HG03565 (cell line): ENCODE data around the gene RPS6KC1.
"Not testable (repeated sequence)": the region's sequence is repeated elsewhere in the genome, so short reads cannot be mapped to it uniquely, and the experiment has no call there.

Experiments
- ATAC-seq: cut with Tn5 transposase; IDR thresholded peaks from one replicate; pipeline ENCODE4 v1.9.1; 2021; ENCODE audit warnings: mild to moderate bottlenecking, moderate library complexity; ENCODE audit not compliant: unreplicated experiment

The RPS6KC1 gene

DNA sequence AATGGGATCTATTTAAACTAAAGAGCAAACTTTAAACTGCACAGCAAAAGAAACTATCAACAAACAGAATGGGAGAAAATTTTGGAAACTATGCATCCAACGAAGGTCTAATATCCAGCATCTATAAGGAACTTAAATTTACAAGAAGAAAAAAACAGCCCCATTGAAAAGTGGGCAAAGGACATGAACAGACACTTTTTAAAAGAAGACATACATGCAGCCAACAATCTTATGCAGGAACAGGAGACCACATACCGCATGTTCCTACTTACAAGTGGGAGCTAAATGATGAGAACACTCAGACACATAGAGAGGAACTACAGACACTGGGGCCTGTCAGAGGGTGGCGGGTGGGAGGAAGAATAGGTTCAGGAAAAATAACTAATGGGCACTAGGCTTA, 149.6 kb downstream of the RPS6KC1 start:
- ATAC-seq = no peak

DNA sequence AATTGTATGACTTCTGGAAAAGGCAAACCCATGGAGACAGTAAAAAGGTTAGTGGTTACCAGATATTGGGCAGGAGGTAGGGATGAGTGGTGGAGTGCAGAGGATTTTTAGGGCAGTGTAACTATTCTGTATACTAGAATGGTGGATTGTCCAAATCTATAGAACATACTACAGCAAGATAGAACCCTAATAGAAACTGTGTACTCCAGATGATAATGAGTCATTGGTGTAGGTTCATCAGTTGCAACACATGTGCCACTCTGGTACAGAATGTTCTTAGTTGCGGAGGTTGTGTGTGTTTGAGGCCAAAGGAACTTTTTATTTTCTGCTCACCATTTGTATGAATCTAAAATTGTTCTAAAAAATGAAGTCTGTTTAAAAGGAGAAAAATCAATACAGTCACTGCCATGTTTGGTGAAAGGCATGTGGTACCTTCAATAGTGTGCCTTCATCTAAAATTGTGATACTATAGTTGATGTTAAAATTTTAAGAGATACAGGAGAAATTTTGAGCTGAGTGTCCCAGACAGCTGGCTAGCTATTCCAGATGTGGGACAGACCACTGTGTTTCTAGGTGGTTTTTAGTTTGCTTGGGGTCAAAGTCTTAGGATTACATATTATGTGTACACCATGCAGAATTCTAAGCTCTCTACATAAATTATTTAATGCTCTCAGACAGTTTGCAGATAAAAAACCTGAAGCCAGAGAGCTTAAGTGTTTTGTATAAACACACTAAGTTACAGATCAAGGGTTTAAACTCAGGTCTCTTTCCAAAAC, 150.5 kb downstream of the RPS6KC1 start:
- ATAC-seq = no peak

DNA sequence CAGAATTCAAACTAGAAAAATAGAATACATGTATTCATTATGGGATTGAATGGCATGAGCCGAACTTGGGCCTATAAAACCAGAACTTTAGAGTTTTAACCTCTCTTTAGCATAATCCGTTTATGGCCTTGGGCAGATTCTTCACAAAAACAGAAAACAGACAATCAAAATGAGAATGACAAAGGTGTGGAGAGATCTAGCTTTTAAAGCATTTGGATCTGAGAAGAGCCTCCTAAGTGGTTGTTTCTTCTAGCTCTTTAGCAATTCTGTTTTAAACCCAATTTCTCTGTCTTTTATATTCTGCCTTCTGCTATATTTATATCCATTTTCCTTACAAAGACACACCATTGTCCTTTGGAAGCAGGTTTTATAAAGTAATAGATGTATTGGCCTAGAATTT, 160.2 kb downstream of the RPS6KC1 start:
- ATAC-seq = no peak

DNA sequence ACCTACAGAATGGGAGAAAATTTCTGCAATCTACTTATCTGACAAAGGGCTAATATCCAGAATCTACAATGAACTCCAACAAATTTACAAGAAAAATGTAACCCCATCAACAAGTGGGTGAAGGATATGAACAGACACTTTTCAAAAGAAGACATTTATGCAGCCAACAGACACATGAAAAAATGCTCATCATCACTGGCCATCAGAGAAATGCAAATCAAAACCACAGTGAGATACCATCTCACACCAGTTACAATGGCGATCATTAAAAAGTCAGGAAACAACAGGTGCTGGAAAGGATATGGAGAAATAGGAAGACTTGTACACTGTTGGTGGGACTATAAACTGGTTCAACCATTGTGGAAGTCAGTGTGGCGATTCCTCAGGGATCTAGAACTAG, 168.0 kb downstream of the RPS6KC1 start:
- ATAC-seq = not testable (repeated sequence)

DNA sequence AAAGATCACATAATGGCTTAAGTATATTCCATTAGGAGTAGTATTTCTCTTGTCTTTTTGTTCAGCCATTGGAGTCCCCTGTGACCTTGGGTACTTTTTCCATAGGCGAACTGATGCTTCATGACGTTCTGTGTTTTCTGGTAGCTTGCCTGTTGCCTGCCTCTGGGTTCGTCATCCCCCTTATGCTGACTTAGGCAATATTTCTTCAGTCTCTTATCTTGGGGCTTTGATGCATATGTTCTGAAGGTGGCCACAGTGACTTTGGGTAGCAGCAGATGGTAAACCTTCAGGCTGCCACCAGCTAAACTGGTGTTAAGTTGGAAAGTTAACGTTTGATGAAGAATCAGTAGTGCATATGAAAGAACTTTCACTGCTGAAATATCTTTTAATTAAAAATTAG, 170.2 kb downstream of the RPS6KC1 start:
- no peak for ATAC-seq

DNA sequence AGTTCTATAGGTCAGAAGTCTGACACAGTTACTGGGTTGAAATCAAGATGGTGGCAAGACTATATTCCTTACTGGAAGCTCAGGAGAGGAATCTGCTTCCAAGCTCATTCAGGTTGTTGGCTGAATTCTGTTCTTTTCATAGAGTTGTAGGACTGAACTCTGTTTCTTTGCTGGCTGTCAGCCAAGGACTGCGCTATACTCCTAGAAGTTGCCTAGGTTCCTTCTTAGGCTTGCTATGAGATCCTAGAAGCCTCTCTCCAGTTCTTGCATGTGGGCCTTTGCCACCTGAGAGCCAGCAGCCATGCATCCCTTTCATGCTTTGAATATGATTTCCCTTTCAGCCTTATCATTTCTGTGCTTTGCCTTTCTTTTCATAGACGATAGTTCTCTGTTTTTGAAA, 176.4 kb downstream of the RPS6KC1 start:
- ATAC-seq = no peak

DNA sequence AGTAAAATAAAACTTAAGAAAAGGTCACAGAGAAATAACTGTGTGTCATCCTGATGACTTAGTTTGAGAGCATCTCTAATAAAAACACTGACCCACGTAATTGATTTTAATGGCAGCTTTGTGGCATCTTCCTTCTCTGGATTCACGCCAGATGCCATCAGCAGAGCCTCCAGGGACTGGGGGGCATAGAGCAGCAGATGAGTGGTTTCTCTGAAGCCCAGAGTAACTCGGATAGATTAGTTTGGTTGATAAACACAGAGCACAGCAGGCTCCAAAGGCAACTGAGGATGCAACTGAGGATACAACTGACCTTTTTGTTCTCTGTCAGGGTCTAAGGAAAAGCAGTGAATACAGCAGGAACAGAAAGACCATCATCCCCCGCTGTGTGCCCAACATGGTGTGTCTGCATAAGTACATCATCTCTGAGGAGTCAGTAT, 180.8 kb downstream of the RPS6KC1 start:
- ATAC-seq = no peak

DNA sequence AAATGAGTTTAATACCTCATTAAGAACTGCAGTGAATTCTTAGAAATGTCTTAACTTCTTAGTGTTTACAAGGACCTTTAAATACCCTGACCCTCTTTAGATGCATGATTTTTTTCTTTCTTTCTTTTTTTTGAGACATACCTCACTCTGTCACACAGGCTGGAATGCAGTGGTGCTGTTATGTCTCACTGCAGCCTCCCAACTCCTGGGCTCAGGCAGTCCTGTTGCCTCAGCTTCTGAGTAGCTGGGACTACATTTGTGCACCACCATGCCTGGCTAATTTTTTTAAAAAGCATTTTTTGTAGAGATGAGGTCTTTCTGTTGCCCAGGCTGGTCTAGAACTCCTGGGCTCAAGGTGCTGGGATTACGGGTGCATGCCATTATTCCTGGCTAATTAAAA, 191.8 kb downstream of the RPS6KC1 start:
- ATAC-seq = no peak

DNA sequence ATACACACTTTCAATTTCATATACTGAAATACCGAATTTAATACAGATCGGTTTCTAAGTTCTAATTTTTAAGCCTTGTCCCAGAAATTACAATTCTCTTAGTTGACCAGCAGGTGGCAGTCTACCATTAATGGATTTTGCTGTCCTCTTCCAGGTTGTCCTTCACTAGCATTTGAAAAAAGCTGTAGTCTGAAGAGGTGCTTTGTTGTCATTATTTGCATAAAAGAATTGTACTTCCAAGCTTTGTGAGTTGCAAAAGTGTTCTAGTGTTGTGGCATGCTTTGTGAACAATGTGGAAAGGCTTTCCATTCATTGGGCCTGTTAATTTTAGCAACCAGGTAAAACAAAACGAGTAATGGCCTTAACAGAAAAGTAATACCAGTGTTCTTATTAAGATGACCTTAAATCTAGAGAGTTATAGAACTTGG, 193.6 kb downstream of the RPS6KC1 start:
- peak; percentile 38 for ATAC-seq

DNA sequence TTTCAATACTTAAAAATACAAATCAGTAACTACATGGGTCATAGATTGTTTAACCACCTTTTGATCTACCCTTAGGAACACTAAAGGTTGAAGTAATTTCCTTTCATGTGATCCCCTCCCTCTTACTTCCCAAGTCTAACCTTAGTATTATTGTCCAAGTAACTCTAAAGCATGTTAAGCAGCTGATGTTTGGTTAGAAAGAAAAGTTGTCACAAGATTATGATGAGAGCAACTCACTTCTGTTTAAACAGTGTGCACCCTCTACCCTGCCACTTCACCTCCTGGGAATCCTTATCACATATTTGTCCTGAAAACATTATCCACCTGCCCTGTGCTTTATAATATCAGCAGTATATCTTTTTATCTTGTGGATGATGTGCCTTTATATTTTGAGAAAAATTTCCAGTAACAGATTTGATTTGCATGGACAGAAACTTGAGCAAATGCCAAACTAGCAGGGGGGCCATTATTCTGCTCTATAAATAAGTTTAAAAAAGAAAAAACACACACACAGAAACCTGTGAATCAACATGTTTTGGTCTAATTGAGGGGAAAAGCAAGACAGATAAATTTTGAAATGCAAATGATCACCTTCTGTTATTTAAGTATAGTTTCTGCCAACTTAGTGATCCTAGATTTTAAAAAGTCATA, 194.3 kb downstream of the RPS6KC1 start:
- ATAC-seq = no peak

DNA sequence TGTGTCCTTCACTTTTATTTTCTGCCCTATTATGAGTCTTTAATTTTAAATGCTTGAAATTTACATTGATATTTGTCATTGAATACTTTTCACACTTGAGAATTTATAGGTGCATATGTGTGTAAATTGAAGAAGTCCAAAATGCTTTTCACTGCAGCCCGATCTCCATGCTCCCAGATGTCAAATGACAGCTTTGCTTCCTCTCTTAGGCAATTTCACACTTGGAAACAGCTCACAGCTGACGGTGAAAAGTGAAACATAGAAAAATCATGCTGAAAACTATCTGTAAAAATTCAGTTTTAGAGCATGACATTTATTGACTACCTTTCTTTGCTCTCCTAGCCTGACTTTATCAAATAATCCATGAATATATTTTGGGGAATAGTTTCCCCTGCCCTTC, 196.0 kb downstream of the RPS6KC1 start:
- ATAC-seq = no peak

DNA sequence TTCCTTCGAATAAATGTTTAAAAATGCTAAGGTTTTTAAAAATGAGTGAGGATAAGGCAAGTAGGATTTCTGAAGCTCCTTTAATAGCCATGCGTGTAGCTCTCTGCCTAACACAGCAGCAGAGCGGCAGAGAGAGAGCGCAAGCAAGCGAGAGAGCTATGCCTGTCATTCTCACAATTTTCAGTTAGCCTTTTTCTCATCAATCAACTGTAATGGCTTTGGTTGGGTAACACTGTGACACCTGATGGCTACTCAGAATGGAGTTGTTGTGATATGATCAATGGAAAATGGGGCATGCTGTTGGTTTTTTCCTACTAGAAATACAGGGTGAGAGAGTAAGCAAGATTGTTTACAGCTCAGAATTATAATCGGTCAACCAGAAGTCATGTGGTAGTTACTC, 198.4 kb downstream of the RPS6KC1 start:
- no peak for ATAC-seq

DNA sequence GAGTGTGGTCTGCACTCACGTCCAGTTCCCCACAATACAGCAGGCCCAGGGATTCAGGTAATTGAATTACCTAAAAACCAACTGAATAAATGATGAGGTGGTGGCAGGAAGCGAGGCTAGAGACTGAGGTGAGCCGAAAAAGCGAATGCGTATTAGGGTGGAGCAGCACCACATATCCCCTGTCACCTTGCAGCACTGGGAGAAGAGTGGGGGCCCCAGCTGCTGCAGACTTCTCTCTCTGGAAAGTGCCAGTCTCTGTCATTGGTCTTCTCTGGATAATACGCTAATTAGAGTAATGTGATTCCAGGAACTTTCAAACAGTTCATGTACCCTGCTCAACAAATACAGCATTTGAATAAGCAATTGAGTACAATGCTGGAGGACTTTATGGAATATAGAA, 199.0 kb downstream of the RPS6KC1 start:
- no peak for ATAC-seq

DNA sequence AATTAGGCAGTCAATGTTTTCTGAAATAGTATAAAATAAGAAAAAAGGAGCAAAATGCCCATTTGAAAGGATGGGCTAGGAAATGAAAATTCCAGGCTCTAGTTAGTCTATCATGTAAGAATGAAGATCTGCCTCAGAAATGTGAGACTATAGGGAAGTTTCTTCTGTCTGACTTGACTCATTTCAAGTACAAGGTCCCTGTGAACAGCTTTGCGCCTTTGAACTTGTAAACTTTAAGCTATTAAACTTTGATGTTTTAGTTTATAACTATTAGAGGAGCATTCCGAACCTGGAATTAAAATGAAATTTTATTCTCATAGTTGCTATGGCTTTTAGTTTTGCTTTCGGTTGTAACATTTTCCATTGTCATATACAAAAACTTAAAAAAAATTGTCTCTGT, 199.4 kb downstream of the RPS6KC1 start:
- no peak for ATAC-seq

DNA sequence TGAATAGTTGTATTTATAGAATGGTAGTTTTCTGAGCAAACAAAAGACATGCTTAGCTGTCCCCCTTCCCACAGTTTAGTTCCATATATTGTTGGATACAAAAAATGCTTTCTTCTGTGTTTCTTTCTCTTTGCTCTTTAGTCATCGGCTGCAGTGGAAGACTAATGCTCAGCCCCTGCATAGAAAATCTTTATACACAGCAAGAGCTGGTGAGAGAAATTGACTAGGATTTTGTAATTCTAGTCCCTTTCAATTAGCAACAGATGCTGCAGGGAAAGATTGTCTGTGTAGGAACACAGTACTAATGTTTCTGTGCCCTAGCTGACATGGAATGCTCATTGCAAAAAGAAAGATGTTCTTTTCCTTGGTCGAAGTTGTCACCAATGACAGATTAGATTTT, 200.9 kb downstream of the RPS6KC1 start:
- ATAC-seq = no peak

DNA sequence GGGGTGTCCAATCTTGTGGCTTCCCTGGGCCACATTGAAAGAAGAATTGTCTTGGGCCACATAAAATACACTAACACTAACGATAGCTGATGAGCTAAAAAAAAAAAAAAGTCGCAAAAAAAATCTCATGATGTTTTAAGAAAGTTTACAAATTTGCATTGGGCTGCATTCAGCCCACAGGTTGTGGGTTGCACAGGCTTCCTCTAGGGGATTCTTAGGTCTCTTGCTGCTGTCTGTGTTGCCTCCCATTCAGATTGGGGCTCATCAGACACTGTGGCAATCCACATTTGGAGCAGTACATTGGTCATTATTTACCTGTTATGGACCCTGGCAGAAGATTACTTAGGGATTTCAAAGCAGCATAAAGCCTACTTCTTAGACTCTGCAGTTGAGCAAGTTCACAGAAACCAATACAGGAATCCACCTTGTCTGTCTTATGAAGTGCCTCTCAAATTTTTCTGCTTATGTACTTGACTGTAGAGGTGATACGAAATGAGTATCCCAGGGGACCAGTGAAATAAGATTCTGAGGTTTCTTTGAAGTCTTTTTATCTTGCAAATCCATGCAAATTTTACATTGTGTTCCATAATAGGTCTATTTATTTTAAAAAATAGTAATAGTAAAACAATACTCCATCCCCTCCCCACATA, 205.5 kb downstream of the RPS6KC1 start:
- ATAC-seq = peak; percentile 94

DNA sequence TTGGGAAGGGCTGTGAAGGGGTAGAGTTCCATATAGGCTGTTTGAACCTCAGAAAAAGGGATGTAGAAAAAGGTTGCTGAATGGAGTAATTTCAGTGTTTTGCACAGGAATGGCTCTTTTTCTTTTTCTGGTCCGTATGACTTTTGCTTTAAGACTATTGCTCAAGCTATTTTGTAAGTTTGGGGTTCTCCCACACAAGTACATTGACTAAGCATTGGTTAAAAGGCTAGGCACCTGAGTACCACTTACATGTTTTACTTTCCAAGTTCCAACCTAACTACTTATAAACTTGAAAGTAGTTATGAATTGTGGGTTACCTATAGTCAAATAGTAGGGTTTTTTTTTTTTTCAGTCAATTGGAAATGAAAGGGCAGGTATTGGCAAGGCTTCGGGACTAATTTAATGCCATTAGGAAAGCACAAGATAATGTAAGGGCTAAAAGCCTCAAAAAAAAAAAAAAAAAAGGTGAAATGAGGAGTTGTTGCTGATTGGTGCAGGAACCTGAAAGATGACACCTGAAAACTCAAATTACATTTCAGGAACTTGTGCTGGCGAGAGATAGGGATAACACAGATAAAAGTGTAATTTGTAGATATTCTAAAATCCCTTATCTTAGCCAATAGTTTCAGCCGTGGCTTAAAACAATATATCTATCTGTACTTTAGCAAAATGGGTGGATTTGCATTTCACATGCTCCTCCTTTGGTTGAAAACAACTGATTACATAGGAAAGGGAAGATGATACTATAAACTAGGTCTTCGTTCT, 209.5 kb downstream of the RPS6KC1 start:
- ATAC-seq = no peak

DNA sequence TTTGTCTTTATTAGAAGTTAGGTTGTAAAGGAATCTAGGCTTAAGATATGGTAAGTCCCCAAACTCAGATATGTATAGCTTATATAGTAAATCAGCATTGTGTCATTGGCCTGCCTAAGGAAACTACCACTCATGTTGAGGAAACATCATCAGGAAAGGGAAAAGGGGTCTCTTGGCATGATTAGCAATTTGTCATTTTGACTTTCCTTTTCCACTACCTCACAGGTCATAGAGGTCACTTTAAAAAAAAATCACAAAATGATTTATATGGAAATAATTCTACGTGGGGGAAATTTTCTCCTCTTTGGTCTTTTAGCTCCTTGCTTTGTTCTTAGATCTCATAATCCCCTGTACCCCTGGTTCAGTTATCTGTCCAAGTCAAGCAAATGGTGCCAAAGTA, 213.5 kb downstream of the RPS6KC1 start:
- ATAC-seq = no peak

DNA sequence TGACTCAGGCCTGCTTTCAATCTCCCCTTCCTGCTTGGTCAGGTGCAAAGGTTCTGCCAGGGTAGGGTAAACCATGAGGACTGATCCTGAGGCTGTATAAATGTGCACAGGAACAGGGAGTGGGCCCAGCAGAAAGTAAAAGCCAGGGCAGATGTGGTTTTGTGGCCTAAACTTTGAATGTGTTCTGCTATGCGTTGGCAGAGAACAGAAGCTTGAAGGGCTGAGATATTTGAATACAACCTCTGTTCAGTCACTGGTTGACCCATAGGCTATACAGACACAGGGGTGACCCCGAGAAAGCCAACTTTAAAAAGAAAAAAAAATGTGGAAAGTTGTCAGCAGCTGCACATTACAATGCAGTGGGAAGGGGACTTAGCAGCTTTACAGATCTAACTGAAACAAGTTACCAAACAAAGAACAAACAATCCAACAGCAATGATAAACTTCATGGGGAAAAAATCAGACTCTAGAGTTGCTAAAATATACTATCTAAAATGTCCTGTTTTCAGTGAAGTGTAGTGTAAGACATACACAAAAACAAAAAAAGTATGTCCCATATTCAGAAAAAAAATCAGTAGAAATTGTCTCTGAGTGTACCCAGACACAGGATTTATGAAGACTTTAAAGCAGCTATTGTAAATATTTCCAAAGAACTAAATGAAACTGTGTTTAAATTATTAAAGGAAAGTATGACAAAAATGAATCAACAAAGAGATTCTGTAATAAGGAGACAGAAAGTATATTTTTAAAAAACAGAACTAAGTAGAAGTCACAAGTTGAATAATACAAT, 216.1 kb downstream of the RPS6KC1 start:
- no peak for ATAC-seq

DNA sequence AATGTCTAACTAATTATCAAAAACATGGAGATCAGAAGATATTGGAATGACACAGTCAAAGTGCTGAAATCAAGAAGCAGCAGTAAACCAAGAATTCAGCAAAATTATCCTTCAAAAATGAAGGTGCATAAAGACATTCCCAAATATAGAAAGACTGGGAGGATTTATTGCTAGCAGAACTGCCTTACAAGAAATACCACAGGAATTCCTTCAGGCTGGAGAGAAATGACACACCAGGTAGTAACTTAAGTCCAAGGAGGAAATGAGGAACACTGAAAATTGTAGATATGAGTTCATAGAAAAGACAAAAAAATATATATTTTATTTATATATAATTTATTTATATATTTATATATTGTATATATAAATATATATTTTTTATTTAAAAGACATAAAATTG, 217.2 kb downstream of the RPS6KC1 start:
- no peak for ATAC-seq

DNA sequence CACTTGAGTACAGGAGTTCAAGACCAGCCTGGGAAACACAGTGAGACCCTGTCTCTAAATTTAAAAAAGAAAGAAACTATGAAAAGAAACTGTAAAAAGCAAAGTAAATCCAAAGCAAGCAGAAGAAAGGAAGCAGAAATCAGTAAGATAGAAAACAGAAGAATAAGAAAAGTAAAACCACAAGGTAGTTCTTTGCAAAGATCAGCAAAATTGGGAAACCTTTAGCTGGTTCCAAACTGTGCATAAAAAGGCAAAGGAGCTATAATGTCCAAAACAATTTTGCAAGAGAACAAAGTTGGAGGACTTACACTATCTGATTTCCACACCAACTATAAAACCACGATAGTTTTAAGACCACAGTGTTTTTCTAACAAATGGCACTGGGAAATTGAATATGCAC, 218.8 kb downstream of the RPS6KC1 start:
- no peak for ATAC-seq
